Breast epithelium (tissue), 3 donors: ENCODE measurements around the gene LAMA1.

Source experiments
- POLR2AphosphoS5 ChIP-seq, 3 donors: sonication (generic); formaldehyde crosslinking; IDR thresholded peaks; one replicate each; pipeline ENCODE4 v1.6.1; 2017; ENCODE audit warnings: antibody characterized with exemption in 3 of 3
- TF ChIP-seq, protein P1 (sequence below), 3 donors: fragments of 450-650 bp; IDR thresholded peaks; one replicate each; pipeline ENCODE4 v1.5.1; 2016 to 2017; ENCODE audit warnings: antibody characterized with exemption in 3 of 3, mild to moderate bottlenecking in 3 of 3, moderate library complexity in 3 of 3

DNA sequence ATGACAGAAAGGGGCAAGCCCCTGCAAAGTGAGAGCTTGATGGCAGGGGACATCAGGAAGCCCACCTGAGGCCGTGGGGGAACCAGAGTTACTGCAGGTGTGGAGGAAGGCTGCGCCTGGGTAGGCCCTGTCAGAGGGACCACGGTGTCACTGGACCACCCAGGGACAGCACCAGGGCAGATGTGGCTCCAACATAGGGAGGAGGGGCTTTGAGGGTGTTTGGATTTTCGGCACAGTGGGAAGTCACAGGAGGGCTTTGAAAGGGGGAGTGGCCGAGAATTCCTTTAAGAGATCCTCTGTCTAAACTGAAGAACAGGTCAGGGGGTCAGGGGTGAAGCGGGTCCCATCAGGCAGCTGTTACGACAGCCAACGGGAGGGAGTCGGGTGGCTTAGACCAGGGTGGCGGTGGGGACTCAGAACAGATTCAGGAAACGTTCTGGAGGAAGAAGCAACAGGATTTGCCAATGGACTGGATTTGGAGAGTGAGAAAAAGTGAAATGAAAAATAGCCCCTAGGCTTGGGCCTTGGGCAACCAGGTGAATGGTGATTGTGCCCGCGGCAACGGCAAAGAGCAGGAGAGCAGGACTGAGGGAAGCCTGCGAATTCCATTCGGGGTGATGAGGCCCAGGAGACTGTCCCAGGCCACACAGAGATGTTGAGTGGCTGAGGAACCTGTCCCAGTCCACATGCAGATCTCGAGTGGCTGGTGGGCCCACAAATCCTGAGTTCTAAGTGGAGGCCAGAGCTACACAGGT is 166.1 kb downstream of the LAMA1 start:
- TF ChIP-seq, protein P1, sequence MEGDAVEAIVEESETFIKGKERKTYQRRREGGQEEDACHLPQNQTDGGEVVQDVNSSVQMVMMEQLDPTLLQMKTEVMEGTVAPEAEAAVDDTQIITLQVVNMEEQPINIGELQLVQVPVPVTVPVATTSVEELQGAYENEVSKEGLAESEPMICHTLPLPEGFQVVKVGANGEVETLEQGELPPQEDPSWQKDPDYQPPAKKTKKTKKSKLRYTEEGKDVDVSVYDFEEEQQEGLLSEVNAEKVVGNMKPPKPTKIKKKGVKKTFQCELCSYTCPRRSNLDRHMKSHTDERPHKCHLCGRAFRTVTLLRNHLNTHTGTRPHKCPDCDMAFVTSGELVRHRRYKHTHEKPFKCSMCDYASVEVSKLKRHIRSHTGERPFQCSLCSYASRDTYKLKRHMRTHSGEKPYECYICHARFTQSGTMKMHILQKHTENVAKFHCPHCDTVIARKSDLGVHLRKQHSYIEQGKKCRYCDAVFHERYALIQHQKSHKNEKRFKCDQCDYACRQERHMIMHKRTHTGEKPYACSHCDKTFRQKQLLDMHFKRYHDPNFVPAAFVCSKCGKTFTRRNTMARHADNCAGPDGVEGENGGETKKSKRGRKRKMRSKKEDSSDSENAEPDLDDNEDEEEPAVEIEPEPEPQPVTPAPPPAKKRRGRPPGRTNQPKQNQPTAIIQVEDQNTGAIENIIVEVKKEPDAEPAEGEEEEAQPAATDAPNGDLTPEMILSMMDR (IDR thresholded peaks at IDR 0.05) = no peak
- TF ChIP-seq POLR2AphosphoS5 (IDR thresholded peaks at IDR 0.05) = no peak
